Keratinocyte (primary cell): Measurements from ENCODE around the gene TMEM204. TPM values are rescaled to one million over a fixed set of nuclear protein-coding genes. Genes with fewer than 3 reads are reported as not detected.
A peak's percentile ranks its signal among the peaks of the same experiment; 100 is the strongest.

Source experiments
- DNase-seq: peaks from one replicate; pipeline ENCODE4 v3.0.0-alpha.2; 2011; ENCODE audit warnings: low read depth, missing footprints, low spot score
- FAIRE-seq: peaks from 2 replicates; lab custom pipeline; 2011; peaks lifted over from hg19 to GRCh38; lab: Jason Lieb, UNC
- H2AFZ ChIP-seq: 2 replicates; pipeline ENCODE4 v1.6.0; 2012; ENCODE audit warnings: low read length, control low read depth, inconsistent platforms; ENCODE audit not compliant: control insufficient read depth
- H3K27ac ChIP-seq: 2 replicates; pipeline ENCODE4 v1.5.1; 2011; ENCODE audit warnings: low read length; ENCODE audit not compliant: control insufficient read depth, insufficient read depth
- H3K27me3 ChIP-seq: 3 replicates; pipeline ENCODE4 v1.6.0; 2011; ENCODE audit warnings: low read length; ENCODE audit not compliant: control insufficient read depth, insufficient read depth; ENCODE audit errors: extremely low read depth
- H3K36me3 ChIP-seq, 2 experiments: 2 replicates in 1 of 2; 3 replicates in 1 of 2; pipeline ENCODE4 v1.5.1; 2011; ENCODE audit warnings: low read length in 2 of 2, mild to moderate bottlenecking in 1 of 2; ENCODE audit not compliant: control insufficient read depth in 2 of 2, insufficient read depth in 2 of 2; ENCODE audit errors: extremely low read depth in 1 of 2
- H3K4me1 ChIP-seq: 3 replicates; pipeline ENCODE4 v1.5.1; 2011; ENCODE audit warnings: low read length; ENCODE audit not compliant: control insufficient read depth, insufficient read depth; ENCODE audit errors: extremely low read depth
- H3K4me2 ChIP-seq: 3 replicates; pipeline ENCODE4 v1.6.0; 2011; ENCODE audit warnings: low read depth, low read length; ENCODE audit not compliant: control insufficient read depth, insufficient read depth; ENCODE audit errors: extremely low read depth
- H3K4me3 ChIP-seq, 3 experiments: fragments of 200-600 bp in 1 of 3; sonication (generic) in 1 of 3; 2 replicates in 2 of 3; 3 replicates in 1 of 3; pipeline ENCODE4 v1.5.1; 2011 to 2016; ENCODE audit warnings: low read length in 3 of 3, mild to moderate bottlenecking in 3 of 3, control low read depth in 2 of 3, inconsistent platforms in 1 of 3, low read depth in 1 of 3, mixed read lengths in 1 of 3, mixed run types in 1 of 3, moderate library complexity in 1 of 3; ENCODE audit not compliant: control insufficient read depth in 2 of 3, insufficient read depth in 2 of 3; ENCODE audit errors: extremely low read depth in 1 of 3
- H3K79me2 ChIP-seq: 2 replicates; pipeline ENCODE4 v1.6.0; 2012; ENCODE audit warnings: low read length; ENCODE audit not compliant: control insufficient read depth, insufficient read depth
- H3K9ac ChIP-seq: 3 replicates; pipeline ENCODE4 v1.6.0; 2011; ENCODE audit warnings: low read length; ENCODE audit not compliant: control insufficient read depth, insufficient read depth; ENCODE audit errors: extremely low read depth
- H3K9me1 ChIP-seq: 3 replicates; pipeline ENCODE4 v1.6.0; 2011; ENCODE audit warnings: low read length; ENCODE audit not compliant: control insufficient read depth, insufficient read depth; ENCODE audit errors: extremely low read depth
- H3K9me3 ChIP-seq: 2 replicates; pipeline ENCODE4 v1.5.1; 2012; ENCODE audit warnings: low read depth, low read length; ENCODE audit not compliant: control insufficient read depth
- H4K20me1 ChIP-seq: 3 replicates; pipeline ENCODE4 v1.6.0; 2011; ENCODE audit warnings: low read length; ENCODE audit not compliant: control insufficient read depth, insufficient read depth; ENCODE audit errors: extremely low read depth
- CTCF ChIP-seq, 3 experiments: IDR thresholded peaks in 1 of 3; conservative IDR thresholded peaks in 1 of 3; optimal IDR thresholded peaks in 1 of 3; 2 replicates in 2 of 3; 3 replicates in 1 of 3; pipeline versions ENCODE3 to v1.5.1; 2011; ENCODE audit warnings: low read length in 3 of 3, mild to moderate bottlenecking in 3 of 3, moderate library complexity in 2 of 3, control low read depth in 1 of 3, inconsistent platforms in 1 of 3; ENCODE audit not compliant: insufficient read depth in 2 of 3; ENCODE audit errors: extremely low read depth in 1 of 3
- EZH2 ChIP-seq: IDR thresholded peaks from one replicate; pipeline ENCODE4 v1.6.1; 2012; ENCODE audit warnings: inconsistent platforms, mild to moderate bottlenecking, low read length, moderate library complexity
- dilution Hi-C: fragments of 300-500 bp; cut with MboI; formaldehyde crosslinking; loops from one replicate; pipeline ENCODE4 v1.7.0; 2020; ENCODE audit warnings: low sequenced_read_pairs; ENCODE audit not compliant: extremely low pct_ligation_motif_present
- polyA plus RNA-seq, 5 experiments: library from polyadenylated mRNA; depleted of rRNA in 3 of 5; stranded (reverse) in 3 of 5; stranded (forward) in 1 of 5; unstranded in 1 of 5; fragments of >200 nt; gene quantifications; 1 replicate in 1 of 5; 2 replicates in 3 of 5; 3 replicates in 1 of 5; pipeline versions ENCODE4 v1.2.1 to v1.2.3, GENCODE V29; 2011 to 2012; ENCODE audit warnings: missing spikeins in 2 of 5, low read depth in 1 of 5, low replicate concordance in 1 of 5

TMEM204 gene
- polyA plus RNA-seq, 1 donor (not counting 4 experiments of a cell fraction or from before 2014, with no cell fraction given), result 1.0 TPM

- dilution Hi-C loops, result no loop called here
- Histone ChIP-seq H3K9me1 (no peaks in the 10 kb centered on the region), H3K4me2 (no peak overlapping the region), H3K36me3 (peaks cover 2 to 16% of the 10 kb centered on the region in 2 experiments), H3K4me1 (no peaks in the 10 kb centered on the region), H3K79me2 (no peaks in the 10 kb centered on the region), H3K4me3 (no peak overlapping the region), H3K27me3 (no peaks in the 10 kb centered on the region), H4K20me1 (no peaks in the 10 kb centered on the region), H3K9me3 (no peaks in the 10 kb centered on the region), H3K9ac (no peak overlapping the region), H3K27ac (no peak overlapping the region), H2AFZ (no peak overlapping the region)
- DNase-seq (no peak), FAIRE-seq (no peak)
- TF ChIP-seq CTCF (optimal IDR thresholded peaks at IDR 0.05 in 1 of 3, IDR thresholded peaks at IDR 0.05 in 1 of 3, conservative IDR thresholded peaks at IDR 0.05 in 1 of 3; ENCODE audit: extremely low read depth in 1 of 3, insufficient read depth in 2 of 3, low read length in 3 of 3), result no peak
- TF ChIP-seq EZH2, result no peak
Measured at GRCh38 chr16:1581804-1582203, 48.3 kb downstream of the TMEM204 start.

GRCh38 chr16:1583180-1583579 is 49.7 kb downstream of the TMEM204 start:
- dilution Hi-C loops, result no loop called here
- H2AFZ ChIP-seq, result no peak overlapping the region
- H3K4me3 ChIP-seq, result no peak overlapping the region
- H3K27ac ChIP-seq, result no peak overlapping the region
- H3K79me2 ChIP-seq, result no peaks in the 10 kb centered on the region
- no peak overlapping the region for H3K4me2 ChIP-seq
- H4K20me1 ChIP-seq, result no peaks in the 10 kb centered on the region
- no peak overlapping the region for H3K9ac ChIP-seq
- H3K36me3 ChIP-seq, result peaks cover 2 to 20% of the 10 kb centered on the region in 2 experiments
- DNase-seq (no peak), FAIRE-seq (no peak)
- TF ChIP-seq EZH2 (no peak), CTCF (optimal IDR thresholded peaks at IDR 0.05 in 1 of 3, IDR thresholded peaks at IDR 0.05 in 1 of 3, conservative IDR thresholded peaks at IDR 0.05 in 1 of 3; ENCODE audit: extremely low read depth in 1 of 3, insufficient read depth in 2 of 3, low read length in 3 of 3) (peak in 1 of 3 experiments; percentile 4)
- H3K4me1 ChIP-seq, result no peaks in the 10 kb centered on the region
- H3K27me3 ChIP-seq, result no peaks in the 10 kb centered on the region
- H3K9me1 ChIP-seq, result no peaks in the 10 kb centered on the region
- H3K9me3 ChIP-seq, result no peaks in the 10 kb centered on the region
